ENCODE measurements around the gene LGALS3BP.

GRCh38 chr17:78944026-78944425 lies 35.7 kb downstream of the LGALS3BP start:
- no peak for TF ChIP-seq CTCF (IDR thresholded peaks at IDR 0.05)
- no peak for TF ChIP-seq POLR2A (IDR thresholded peaks at IDR 0.05)
- no peak for TF ChIP-seq POLR2AphosphoS5 (IDR thresholded peaks at IDR 0.05; ENCODE audit: insufficient read depth in 1 of 2, low read depth in 1 of 2)
